Ishikawa (cell line): ENCODE measurements around the gene BTBD7.

Experiments
- CEBPB ChIP-seq: IDR thresholded peaks from 2 replicates; pipeline ENCODE4 v1.6.1; 2012
- CREB1 ChIP-seq: IDR thresholded peaks from 2 replicates; pipeline ENCODE4 v1.6.1; 2012; ENCODE audit warnings: low read depth
- EGR1 ChIP-seq: IDR thresholded peaks from 2 replicates; pipeline ENCODE4 v1.6.1; 2012
- EP300 ChIP-seq: IDR thresholded peaks from 2 replicates; pipeline ENCODE4 v1.6.1; 2012; ENCODE audit warnings: borderline replicate concordance
- FOXM1 ChIP-seq: IDR thresholded peaks from 2 replicates; pipeline ENCODE4 v1.6.1; 2012; ENCODE audit warnings: low read depth, borderline replicate concordance
- NFIC ChIP-seq: IDR thresholded peaks from 2 replicates; pipeline ENCODE4 v1.6.1; 2012
- RAD21 ChIP-seq: IDR thresholded peaks from 2 replicates; pipeline ENCODE4 v1.6.1; 2012; ENCODE audit warnings: low read depth
- TAF1 ChIP-seq: IDR thresholded peaks from 2 replicates; pipeline ENCODE4 v1.6.1; 2012; ENCODE audit warnings: low read depth, mild to moderate bottlenecking
- TCF12 ChIP-seq: IDR thresholded peaks from 2 replicates; pipeline ENCODE4 v1.6.1; 2012; ENCODE audit warnings: low read depth
- TEAD4 ChIP-seq: IDR thresholded peaks from 2 replicates; pipeline ENCODE4 v1.6.1; 2012
- YY1 ChIP-seq: IDR thresholded peaks from 2 replicates; pipeline ENCODE4 v1.6.1; 2012; ENCODE audit warnings: low read depth
- ZBTB7A ChIP-seq: IDR thresholded peaks from 2 replicates; pipeline ENCODE4 v1.6.1; 2012; ENCODE audit warnings: low read depth
- TF ChIP-seq, protein P1 (sequence below): IDR thresholded peaks from 2 replicates; pipeline ENCODE4 v1.6.1; 2012
- TF ChIP-seq, protein P2 (sequence below): IDR thresholded peaks from 2 replicates; pipeline ENCODE4 v1.6.1; 2012; ENCODE audit warnings: low read depth, mild to moderate bottlenecking
- TF ChIP-seq, protein P3 (sequence below): IDR thresholded peaks from 2 replicates; pipeline ENCODE4 v1.6.1; 2012

The BTBD7 gene

DNA sequence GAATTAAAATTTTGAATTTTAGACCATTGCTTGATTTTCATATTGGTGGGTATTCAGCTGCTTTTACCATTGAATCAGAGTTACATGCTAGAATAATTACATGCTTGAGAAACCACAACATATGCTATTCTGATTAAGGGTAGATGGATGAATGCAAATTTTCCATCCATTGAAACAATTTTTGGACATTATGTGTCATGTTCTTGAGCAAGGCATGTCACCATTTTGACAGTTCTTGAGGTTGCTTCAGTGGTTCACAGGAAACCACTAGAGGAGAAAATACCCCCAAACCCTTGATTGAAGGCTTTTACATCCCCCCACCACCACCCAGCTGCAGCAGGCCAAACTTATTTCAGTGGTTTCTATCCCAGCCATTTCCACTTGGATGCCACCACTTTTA, 112.3 kb downstream of the BTBD7 start:
- TF ChIP-seq EP300, result no peak
- no peak for TF ChIP-seq CEBPB
- no peak for TF ChIP-seq YY1
- TF ChIP-seq TEAD4, result no peak
- TF ChIP-seq, protein P1, sequence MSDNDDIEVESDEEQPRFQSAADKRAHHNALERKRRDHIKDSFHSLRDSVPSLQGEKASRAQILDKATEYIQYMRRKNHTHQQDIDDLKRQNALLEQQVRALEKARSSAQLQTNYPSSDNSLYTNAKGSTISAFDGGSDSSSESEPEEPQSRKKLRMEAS, result no peak
- TF ChIP-seq, protein P2, sequence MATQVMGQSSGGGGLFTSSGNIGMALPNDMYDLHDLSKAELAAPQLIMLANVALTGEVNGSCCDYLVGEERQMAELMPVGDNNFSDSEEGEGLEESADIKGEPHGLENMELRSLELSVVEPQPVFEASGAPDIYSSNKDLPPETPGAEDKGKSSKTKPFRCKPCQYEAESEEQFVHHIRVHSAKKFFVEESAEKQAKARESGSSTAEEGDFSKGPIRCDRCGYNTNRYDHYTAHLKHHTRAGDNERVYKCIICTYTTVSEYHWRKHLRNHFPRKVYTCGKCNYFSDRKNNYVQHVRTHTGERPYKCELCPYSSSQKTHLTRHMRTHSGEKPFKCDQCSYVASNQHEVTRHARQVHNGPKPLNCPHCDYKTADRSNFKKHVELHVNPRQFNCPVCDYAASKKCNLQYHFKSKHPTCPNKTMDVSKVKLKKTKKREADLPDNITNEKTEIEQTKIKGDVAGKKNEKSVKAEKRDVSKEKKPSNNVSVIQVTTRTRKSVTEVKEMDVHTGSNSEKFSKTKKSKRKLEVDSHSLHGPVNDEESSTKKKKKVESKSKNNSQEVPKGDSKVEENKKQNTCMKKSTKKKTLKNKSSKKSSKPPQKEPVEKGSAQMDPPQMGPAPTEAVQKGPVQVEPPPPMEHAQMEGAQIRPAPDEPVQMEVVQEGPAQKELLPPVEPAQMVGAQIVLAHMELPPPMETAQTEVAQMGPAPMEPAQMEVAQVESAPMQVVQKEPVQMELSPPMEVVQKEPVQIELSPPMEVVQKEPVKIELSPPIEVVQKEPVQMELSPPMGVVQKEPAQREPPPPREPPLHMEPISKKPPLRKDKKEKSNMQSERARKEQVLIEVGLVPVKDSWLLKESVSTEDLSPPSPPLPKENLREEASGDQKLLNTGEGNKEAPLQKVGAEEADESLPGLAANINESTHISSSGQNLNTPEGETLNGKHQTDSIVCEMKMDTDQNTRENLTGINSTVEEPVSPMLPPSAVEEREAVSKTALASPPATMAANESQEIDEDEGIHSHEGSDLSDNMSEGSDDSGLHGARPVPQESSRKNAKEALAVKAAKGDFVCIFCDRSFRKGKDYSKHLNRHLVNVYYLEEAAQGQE, result no peak
- TF ChIP-seq RAD21, result no peak
- TF ChIP-seq TCF12, result no peak
- TF ChIP-seq NFIC, result no peak

DNA sequence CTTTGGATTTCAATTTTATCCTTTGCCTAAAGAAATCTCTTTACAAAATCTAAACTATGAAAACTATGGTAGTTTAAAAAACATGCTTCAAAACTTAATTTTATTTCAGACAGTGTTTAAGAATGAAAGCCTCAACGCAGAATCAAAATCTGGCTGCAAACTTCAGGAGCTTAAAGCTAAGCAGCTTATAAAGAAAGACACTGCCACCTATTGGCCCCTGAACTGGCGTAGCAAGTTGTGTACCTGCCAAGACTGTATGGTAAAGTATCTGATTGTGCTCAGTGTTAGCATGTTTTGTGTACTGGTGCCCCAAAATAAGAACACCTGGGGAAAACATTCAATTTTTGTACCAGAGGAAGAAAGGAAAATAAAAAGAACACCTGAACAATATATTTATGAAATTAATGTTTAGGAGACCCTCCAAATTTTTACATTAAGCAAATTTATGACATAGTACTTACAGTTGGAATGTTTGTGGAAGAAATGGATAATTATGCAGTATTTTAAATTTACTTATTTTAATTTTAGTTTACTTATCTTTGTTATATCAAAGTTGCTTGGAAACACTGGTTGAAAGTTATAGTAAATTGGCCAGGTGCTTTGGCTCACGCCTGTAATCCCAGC, 113.6 kb downstream of the BTBD7 start:
- TF ChIP-seq NFIC, result no peak
- TF ChIP-seq RAD21, result peak; percentile 64
- TF ChIP-seq, protein P1, result no peak
- TF ChIP-seq EGR1, result no peak
- no peak for TF ChIP-seq CREB1
- TF ChIP-seq TEAD4, result no peak

DNA sequence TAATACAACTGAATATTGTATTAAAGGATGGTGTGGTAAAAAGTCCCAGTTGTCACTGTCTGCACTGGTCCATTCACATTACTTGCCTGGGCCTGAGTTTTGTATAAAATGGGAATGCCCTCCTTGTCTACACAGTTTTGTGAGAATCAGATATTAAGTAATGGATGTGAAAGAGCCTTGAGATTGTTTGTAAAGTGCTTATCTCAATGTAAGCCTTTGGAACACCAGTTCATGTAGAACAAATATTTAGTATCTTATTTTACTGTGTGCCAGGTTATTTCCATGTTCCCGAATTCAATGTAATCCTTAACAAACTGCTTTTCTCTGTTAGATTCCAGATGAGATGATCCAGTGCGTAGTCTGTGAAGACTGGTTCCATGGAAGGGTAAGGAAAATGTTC, 118.2 kb downstream of the BTBD7 start:
- TF ChIP-seq RAD21, result no peak
- TF ChIP-seq TCF12, result no peak
- no peak for TF ChIP-seq YY1
- TF ChIP-seq, protein P3, sequence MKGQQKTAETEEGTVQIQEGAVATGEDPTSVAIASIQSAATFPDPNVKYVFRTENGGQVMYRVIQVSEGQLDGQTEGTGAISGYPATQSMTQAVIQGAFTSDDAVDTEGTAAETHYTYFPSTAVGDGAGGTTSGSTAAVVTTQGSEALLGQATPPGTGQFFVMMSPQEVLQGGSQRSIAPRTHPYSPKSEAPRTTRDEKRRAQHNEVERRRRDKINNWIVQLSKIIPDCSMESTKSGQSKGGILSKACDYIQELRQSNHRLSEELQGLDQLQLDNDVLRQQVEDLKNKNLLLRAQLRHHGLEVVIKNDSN, result no peak
- TF ChIP-seq, protein P2, result no peak
- no peak for TF ChIP-seq EGR1
- TF ChIP-seq FOXM1, result no peak
- TF ChIP-seq TEAD4, result no peak
- TF ChIP-seq, protein P1, result no peak
- no peak for TF ChIP-seq NFIC
- no peak for TF ChIP-seq CEBPB
- no peak for TF ChIP-seq ZBTB7A
- no peak for TF ChIP-seq TAF1
- TF ChIP-seq EP300, result no peak
- TF ChIP-seq CREB1, result no peak

DNA sequence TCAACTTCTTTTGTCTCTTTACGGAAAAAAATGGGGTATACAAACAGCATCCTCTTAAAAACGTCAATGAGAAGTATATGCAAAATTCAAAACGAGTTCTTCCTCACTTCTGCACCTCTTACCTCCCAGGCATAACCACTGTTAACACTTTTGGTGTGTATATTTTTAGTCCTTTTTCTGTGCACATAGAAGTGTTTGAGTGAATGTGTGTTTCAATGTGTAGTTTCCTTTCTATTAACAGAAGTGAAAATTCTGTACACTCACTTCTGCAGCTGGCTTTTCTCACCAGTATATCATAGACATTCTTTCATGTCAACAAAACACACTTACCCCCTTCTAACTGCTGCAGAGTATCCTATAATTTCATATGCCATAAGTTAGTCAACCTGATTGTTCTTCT, 120.4 kb downstream of the BTBD7 start:
- TF ChIP-seq NFIC (no peak), ZBTB7A (no peak), FOXM1 (no peak), TEAD4 (no peak), TCF12 (no peak), CEBPB (no peak), TAF1 (no peak), YY1 (no peak), EP300 (no peak), RAD21 (no peak)
- TF ChIP-seq, protein P2, result no peak
- TF ChIP-seq, protein P1, result no peak
